ENCODE data around the gene DGCR2.

- TF ChIP-seq CTCF (IDR thresholded peaks at IDR 0.05) (no peak), EZH2 (IDR thresholded peaks at IDR 0.05) (no peak)
Measured at GRCh38 chr22:18995327-18995711, 126.9 kb downstream of the DGCR2 start.
